ENCODE results near the gene PAM.
A peak's percentile ranks its signal among the peaks of the same experiment; 100 is the strongest.
"Not testable (repeated sequence)": the region's sequence is repeated elsewhere in the genome, so short reads cannot be mapped to it uniquely, and the experiment has no call there.

Gene PAM

DNA sequence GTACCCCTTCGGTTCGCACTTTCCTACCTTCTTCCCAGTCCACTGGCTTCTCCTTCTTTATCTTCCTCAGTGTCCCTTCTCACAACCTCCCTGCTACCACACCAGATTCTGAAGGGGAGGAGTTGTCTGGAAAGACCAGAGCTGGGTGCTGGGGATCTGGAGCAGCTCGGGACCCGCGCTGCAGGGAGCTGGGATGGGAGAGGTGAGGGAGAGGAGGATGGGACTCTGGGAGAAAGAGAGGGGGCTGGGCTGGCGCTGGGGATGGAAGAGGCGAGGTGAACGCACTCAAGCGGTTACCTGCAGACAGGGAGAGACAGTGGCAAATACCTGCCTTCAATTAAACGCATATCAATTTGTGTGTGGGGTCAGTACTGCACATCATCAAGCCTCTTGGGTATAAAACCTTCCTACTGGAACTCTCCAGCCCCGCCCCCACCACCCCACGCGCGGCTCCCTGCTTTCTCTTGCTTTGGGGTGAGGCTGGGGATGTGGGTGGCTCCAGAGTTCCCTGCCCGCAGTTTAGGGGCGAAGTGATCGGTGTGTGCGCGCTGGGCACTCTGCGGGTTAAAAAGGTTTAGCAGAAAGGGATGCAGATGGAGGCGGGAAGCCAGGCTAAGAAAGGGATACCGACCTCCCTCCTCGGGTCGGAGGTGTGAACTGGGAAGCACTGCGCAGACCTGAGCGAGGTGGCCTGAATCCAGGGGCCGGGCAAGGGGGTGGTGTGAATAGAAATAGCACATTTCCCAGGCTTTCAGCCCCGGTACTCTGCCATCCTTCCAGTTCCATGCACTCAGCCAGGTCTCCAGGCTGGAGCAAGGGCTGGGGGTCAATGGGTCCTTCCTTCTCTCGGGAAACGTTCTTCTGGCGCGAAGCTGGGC is 977 bp upstream of the PAM start:
- no peak for DNase-seq

DNA sequence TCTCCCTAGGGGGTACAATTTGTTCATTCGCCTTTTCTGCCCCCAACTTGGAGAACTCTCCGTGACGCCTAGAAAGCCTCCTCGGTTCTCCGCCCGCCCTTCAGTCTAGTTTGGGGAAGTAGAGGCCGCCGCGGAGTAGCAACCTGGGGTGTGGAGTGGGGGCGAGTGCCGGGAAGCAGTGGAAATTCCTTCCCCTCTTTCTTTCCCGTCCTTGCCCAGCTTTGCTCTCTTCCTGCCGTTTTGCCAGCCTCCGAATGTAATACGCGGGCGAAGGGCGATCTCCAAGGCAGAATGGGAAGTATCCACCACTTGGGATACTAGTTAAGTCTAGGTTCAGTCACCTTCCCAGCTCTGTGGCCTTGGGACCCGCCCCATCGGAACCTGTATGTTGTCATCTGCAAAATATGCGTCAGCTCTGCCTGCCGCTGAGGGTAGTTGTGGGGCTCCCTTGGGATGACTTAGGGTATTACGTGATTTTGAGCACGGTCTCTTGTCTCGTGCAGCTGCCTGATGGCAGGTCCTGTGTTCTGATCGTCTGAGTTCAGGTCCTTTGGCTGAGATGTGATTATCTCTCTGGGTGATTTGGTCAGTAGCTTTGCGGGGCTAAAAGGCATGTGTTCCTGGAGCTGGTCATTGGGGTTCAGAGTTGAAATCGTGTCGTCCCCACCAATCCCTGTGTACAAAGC is 724 bp downstream of the PAM start:
- peak; percentile 74 for DNase-seq

DNA sequence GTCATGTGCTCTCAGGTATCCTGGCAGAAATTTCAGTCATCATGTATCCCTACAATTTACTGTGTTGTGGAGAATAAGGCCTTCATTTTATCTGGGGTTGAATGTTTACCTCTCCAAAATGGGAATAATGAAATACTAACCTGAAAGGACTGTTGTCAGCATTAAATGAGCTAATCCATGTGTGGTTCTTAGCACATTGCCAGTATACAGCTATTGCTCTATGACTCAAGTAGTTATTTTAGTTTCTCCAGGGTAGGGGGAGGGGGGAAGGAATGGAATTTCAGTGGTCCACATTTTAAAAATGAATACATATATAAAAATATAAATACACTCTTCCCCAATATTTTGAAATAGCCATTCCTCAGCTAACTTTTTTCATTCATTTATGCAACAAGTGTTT is 3.5 kb downstream of the PAM start:
- no peak for DNase-seq

DNA sequence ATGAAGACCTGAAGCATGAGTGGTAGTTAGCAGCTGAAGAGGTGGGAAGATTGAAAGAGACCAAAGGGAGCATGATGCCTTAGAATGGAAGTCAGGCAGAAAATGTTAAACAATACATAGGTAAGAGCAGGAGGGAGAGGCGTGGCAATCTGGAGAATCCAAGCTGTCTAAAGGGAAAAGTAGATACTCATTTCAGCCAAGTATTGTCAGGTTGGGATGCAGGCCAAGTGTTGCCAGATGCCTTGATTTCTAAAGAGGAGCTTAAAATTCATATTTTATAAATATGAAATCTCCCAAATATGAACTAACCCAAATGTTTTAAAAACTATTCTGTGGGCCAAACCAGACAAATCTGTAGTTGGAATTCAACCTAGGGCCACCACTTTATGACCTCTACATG is 4.2 kb downstream of the PAM start:
- no peak for DNase-seq

DNA sequence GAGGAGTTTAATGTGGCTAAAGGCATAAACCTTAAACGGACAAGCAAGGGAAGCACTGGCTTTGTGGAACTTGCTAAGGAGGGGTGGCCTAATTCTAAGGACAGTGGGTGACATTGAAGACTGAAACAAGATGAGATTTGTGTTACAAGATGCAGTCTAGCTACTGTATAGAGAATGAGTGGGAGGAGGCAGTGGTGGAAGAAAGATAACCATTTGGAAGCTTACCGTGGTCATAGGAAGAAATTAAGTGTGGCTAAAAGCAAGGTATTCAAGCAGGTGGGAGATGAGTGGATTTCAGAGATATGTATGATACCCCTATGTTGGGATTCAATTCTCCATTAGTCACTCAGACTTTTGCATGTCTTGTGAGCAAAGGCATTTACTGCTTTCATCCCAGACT is 4.6 kb downstream of the PAM start:
- no peak for DNase-seq

DNA sequence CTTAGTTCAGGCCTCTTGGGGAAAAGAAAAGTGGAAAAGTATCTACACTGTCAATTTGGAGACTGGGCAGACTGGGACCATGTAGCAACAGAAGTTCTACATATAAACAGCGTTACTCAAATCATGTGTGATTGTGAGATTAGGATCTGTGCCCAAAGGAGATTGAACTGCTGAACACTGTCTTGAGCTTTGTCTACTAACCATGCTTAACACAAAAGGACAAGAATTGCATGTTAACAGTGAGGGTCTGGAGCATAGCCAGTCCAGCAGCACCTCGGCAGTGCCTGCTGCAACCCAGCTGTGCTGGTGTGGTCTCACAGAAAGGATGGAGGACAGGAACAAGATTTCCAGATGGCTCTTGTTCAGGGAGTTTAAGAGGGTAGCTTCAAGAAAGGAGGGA is 5.7 kb downstream of the PAM start:
- peak; percentile 37 for DNase-seq

DNA sequence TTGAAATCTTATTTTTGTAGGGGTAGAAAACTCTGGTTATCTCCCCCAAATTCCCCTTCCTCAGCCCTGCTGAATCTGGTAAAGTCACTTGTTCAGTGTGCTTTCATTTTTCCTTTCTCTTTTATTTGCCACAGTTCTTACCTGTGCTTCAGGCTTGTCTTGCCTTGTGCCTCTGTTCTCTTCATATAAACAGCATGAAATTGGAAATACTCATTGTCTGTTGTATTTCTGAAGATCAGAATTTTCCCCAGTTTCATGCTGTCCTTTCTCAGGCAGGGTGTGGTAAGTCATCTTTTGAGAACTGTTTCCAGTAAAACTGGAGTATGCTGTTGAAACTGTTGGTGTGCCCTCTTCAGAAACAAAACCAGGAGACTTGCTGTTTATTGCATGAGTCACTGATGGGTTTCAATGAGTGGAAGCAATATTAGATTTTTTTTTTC is 7.0 kb downstream of the PAM start:
- no peak for DNase-seq

DNA sequence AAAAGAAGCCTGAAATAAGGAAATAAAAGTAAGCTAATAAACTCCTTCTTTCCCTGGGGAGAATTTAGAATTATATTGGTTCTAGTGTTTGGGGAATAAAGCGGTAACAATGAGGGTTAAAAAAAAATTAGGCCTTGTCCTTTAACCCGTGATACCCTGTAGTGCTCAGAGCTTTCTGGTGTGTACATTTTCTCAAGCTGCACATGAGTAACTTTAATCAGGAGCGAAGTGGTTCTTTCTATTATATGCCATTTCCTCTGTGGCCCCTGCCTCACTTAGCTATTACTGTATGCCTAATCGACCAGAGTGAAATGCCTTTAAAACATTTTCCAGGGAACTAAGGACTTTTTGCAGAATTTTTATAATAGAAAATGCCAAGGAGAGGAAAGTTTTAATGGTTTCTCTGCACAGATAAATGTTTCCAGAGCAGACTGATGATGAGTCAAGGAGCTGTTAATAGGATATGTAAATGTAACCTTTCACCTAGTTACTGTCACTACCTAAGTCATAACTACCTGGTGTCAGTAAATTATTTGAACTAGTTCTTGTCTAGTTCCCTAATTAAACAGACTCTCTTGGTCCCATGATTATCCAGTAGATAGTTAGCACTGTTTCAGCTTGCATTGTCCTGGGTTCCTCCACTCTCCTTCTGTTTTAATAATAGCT is 7.6 kb downstream of the PAM start:
- no peak for DNase-seq

DNA sequence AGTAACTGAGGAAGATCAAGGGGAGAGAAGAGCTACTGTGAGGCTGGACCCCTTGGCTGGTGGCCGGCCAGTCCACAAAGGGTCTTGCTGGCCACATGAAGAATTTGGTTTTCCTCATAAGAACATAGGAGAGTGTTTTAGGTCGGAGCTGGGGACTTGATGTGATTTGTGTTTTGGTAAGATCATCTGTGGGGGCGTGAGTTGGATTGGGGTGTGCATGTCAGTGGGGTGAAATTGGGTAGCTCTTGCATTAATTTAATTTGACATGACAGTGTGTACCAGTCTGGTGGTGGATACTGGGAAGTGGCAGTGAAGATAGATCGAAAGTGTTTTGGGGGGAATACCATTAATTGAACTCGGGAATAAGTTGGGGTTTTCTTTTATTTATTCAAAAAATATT is 8.6 kb downstream of the PAM start:
- DNase-seq = no peak

DNA sequence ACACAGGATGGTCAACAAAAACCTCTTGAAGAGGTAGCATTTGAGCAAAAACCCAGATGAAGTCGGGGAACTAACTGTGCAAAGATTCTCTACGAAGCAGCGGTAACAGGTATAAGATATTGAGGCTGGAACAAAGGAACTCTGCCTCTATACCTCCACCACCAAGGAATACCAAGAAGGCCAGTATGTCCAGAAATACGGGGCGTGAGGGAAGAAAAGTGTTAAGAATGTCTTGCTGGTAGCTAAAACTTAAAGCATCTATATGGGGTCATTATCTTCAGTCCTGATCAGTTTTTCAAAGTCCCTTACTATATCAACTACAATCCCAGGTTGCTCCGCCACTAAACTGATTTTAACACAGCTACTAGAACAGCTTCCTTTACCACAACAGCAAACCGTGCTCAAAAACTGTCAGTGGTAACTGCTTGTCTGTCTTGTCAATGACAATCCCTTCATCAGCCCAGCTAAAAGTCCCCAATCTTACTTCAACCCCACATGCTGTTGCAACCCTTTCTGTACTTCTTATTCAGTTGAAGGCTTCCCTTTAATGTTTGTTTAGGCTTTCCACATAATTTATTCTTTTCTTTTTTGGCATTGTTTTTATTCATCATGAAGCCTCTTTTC is 9.4 kb downstream of the PAM start:
- no peak for DNase-seq

DNA sequence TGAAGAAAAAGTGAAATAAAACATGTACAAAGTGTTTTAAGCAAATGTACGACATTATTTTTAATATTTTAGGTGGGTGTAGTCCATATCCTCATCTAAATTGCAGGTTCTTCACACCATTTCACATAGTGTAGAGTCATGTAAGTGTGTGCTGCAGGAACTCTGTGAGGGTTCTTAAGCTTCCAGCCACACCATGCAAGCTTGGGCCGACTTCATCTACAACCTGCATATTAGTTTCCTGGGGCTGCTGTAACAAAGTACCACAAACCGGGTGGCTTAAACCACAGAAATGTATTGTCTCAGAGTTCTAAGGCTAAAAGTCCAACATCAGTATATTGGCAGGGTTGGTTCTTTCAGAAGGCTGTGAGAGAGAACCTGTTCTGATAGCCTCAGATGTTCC is 10.2 kb downstream of the PAM start:
- DNase-seq = no peak

DNA sequence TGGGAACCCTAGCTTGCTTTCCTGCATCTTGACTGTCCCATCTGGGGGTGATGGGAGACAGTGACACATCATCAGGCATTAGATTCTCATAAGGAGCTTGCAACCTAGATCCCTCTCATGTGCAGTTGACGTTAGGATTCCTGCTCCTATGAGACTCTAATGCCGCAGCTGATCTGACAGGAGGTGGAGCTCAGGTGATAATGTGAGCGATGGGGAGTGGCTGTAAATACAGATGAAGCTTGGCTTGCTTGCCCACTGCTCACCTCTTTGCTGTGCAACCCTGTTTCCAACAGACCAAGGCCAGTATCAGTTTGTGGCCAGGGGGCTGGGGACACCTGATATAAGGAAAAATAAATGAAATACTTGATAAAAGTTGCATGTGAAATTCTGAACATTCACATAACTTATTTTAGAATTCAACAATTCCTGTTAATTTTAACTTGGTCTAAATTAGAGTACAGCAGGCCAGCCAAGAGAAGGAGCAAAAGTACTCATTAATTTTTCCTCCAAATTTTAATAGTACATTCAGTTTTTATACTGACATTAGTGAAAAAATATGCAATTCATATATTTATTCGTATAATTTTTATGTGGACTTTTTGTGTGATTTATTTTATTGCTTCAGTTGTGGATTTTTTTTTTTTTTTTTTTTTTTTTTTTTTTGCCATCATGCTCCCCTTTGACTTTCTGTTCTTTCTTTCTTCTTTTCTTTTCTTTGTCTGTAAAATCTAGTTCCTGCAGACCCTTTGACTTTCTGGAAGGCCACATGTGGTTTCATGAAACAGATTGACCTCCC is 11.4 kb downstream of the PAM start:
- DNase-seq = no peak

DNA sequence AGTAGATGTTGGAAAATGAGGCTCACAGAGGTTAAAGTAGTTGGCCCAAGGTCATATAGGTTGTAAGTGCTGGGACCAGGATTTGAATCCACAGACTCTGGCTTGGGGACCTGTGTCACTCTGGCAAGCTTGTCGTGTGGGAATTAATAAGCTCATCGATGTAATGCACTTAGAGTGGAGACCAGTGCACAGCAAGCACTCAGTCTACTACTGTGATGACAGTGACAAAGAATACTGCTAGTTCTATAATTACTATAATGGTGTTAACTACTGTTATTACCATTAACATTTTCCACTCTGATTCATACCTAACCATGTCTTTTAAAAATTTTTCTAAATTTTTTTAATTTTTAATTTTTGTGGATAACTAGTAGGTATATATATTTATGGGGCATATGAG is 12.8 kb downstream of the PAM start:
- no peak for DNase-seq

DNA sequence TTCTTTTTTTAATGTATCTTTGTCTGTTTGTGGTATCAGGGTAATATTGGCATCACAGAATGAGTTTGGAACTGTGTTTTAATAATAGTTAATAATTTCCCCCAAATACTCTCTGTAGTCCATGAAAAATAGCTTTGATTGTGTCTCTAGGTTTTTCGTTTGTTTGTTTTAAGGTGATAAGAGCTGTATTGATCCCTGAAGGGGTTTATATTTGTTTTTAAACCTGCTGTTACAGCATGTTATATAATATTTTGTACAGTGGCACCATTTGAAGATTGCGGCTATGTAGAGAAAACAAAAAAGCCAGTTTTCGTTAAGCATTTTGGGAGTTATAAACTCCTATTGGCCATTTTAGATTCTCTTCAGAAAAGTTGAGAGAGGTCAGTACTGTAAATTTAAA is 15.7 kb downstream of the PAM start:
- no peak for DNase-seq

DNA sequence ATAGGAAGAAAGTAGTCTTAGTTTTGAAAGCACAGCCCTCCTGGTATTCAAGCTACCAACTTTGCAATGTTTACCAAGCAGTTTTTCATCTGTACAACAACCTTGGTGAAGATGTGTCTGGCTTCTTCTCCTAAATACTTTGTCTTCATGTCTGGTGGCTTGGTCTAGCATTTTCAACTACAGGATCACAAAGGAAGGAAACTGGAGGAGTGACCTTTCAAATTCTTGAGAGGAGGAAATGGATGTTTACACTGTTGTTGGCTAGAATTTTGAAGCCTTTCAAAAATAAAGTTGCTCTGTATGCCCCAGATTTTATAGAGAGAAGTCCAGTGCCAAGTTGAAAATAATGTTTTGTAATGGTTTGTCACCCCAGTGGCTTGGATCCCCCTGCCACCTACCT is 16.3 kb downstream of the PAM start:
- no peak for DNase-seq

DNA sequence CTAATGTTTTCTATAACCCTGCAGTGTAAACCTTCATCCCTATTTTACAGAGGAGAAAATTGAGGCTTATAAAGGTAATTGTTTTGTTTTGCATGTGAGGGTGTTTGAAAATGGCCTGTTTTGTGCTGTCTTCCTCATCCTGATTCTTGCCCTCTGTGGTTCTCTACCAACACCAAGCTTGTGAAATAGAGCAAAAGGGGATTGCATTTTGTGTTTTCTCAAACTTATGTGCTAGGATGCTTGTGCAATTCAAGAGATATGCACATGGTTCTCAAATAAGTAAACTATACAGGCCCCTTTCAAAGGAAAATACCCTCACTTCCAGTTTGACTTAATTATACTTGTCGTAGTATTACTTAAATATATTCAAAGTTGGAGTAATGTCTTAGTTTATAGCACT is 17.2 kb downstream of the PAM start:
- no peak for DNase-seq

DNA sequence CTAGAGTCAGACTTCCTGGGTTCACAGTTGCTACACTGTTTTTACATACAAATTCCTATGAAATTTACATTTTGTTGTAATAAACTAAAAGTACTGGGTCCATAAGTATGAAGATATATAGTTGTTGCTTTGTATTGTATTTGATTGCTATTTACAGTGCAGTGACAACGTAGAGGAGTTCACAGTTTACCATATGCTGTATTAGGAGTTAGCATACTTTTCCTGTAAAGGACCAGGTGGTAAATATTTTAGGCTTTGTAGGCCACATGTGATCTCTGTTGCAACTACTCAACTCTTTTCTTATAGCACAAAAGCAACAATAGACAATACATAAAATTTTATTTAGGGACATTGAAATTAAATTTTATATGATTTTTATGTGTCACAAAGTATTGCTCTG is 18.0 kb downstream of the PAM start:
- DNase-seq = no peak

DNA sequence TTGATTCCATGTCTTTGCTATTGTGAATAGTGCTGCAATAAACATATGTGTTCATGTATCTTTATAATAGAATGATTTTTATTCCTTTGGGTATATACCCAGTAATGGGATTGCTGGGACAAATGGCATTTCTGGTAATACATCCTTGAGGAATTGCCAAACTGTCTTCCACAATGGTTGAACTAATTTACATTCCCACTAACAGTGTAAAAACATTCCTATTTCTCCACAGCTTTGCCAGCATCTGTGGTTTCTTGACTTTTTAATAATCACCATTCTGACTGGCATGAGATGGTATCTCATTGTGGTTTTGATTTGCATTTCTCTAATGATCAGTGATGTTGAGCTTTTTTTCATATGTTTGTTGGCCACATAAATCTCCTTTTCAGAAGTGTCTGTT is 20.7 kb downstream of the PAM start:
- DNase-seq = not testable (repeated sequence)

DNA sequence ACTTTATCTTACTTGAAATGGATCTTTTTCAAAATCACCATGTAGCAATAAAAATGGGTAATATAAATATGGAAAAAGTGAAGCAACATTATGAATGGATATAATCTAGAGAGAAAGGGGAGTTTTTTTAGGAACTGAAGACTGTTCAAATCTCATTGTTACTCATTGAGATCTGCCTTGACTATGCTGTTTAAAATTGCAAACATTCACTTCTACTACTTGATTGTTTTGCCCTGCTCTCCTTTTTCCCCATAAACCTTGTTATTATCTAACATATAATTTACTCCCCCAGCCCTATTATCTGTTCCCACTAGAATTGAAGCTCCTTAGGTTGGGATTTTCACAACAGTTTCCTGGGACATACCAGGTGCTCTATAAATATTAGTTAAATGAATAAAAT is 22.0 kb downstream of the PAM start:
- DNase-seq = no peak

DNA sequence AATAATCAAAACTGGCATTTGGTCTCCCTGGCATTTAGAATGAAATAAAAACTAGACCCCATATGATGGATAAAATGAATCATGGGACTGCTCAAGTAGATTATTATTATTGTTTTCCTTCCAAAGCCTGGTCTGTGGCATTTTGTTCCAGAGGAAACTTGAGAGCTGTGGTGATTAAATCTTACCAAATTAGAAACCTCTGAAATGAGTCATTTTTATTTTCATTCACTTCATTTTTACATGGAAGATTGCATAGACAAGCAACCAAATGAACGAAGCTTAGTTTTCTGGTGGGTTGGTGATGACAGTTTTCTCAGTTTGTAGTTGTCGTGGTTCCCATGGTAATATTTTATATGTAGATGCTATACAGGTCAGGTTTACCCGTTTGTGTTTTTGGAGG is 23.4 kb downstream of the PAM start:
- no peak for DNase-seq

DNA sequence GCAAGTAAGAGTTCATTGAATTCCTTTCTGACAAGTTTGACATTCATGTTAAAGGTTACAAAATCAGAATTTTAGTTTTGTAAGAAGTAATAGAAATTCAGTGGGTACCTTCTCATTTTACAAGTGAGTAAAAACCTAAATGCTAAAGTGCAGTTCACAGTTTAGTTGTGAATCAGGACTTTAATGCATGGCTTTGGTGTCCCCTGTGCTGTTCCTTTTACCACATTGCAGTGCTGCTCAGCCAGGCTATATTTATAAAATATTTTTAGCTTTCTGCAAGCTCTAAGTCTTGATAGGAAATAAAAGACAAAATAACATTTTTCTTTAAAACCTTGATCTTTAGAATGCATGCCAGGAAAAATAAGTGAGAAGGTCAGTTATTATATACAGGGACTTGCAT is 26.3 kb downstream of the PAM start:
- no peak for DNase-seq

DNA sequence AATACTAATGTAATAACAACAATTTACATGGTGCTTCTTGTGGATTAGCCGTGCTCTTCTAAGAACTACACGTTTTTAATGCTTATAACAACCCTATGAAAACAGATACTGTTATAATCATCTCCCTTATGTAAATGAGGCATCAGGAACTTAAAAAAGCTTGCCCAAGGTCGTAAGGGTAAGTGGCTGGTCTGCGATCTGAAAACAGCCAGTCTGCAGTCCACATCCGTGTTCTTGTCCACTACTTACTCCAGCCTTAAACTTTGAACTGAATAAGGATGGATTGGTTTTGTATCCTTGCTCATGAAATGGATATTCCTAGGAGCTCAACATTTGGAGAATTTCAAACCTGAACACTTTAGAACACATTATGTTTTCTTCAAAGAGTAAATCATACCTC is 26.7 kb downstream of the PAM start:
- DNase-seq = no peak
